ENCODE measurements around the gene ATP5F1D. TPM values are rescaled to one million over a fixed set of nuclear protein-coding genes. Genes with fewer than 3 reads are reported as not detected.

The ATP5F1D gene
- total and polyA plus RNA-seq, 2 of the 13 experiments (the other 11 are each of a cell fraction or from before 2014, with no cell fraction given) = 39.4 to 78.7 TPM

- no peak for TF ChIP-seq POGZ (CRISPR knock-in tag; IDR thresholded peaks at IDR 0.05)
- TF ChIP-seq SAFB2 (CRISPR knock-in tag; IDR thresholded peaks at IDR 0.05; ENCODE audit: borderline replicate concordance, low read depth) = no peak
- TF ChIP-seq MNT (IDR thresholded peaks at IDR 0.05) = no peak
- TF ChIP-seq ZNF446 (CRISPR knock-in tag; IDR thresholded peaks at IDR 0.05) = no peak
- no peak for TF ChIP-seq EP300 (IDR thresholded peaks at IDR 0.05; ENCODE audit: low read depth in 2 of 2, low read length in 2 of 2)
- TF ChIP-seq EP300 (CRISPR knock-in tag; IDR thresholded peaks at IDR 0.05; ENCODE audit: borderline replicate concordance) = no peak
- TF ChIP-seq ZSCAN12 (CRISPR knock-in tag; IDR thresholded peaks at IDR 0.05) = peak; percentile 30; the same call in 1 of the 2 replicates
- TF ChIP-seq KDM2A (CRISPR knock-in tag; IDR thresholded peaks at IDR 0.05; ENCODE audit: borderline replicate concordance, low read depth) = peak; percentile 27; the same call in 1 of the 2 replicates
- no peak for TF ChIP-seq HDAC6 (IDR thresholded peaks at IDR 0.05; ENCODE audit: low read depth, low read length)
- no peak for TF ChIP-seq ZBTB1 (CRISPR knock-in tag; IDR thresholded peaks at IDR 0.05; ENCODE audit: borderline replicate concordance)
- TF ChIP-seq NFKB2 (CRISPR knock-in tag; IDR thresholded peaks at IDR 0.05; ENCODE audit: borderline replicate concordance) = peak; percentile 43; the same call in 1 of the 2 replicates
- TF ChIP-seq SMAD1 (CRISPR knock-in tag; IDR thresholded peaks at IDR 0.05; ENCODE audit: borderline replicate concordance, low read depth) = peak; percentile 54; the same call in 1 of the 2 replicates
- no peak for TF ChIP-seq SMARCE1 (IDR thresholded peaks at IDR 0.05; ENCODE audit: borderline replicate concordance)
- no peak for TF ChIP-seq ZNF776 (CRISPR knock-in tag; IDR thresholded peaks at IDR 0.05)
- peak; percentile 40; the same call in 1 of the 2 replicates for TF ChIP-seq ZNF580 (CRISPR knock-in tag; IDR thresholded peaks at IDR 0.05; ENCODE audit: borderline replicate concordance, low read depth)
- TF ChIP-seq UBTF (CRISPR knock-in tag; IDR thresholded peaks at IDR 0.05) = peak; percentile 66
- peak; percentile 60; the same call in 1 of the 2 replicates for TF ChIP-seq SPEN (CRISPR knock-in tag; IDR thresholded peaks at IDR 0.05; ENCODE audit: low read depth)
- no peak for TF ChIP-seq FOXO4 (CRISPR knock-in tag; conservative IDR thresholded peaks at IDR 0.05)
- TF ChIP-seq HNRNPL (IDR thresholded peaks at IDR 0.05; ENCODE audit: low read depth, low read length) = peak; percentile 70; the same call in 1 of the 2 replicates
Observed at GRCh38 chr19:1283207-1283916, 41.8 kb downstream of the ATP5F1D start (continued).

All from HepG2 (cell line).